Type B pancreatic cell (in vitro differentiated cells): ENCODE measurements around the gene ABHD16A. TPM values are rescaled to one million over a fixed set of nuclear protein-coding genes. Genes with fewer than 3 reads are reported as not detected.

Source experiments
- DNase-seq: peaks from one replicate; pipeline ENCODE4 v3.0.0; 2021; ENCODE audit warnings: mixed read lengths; ENCODE audit not compliant: unreplicated experiment; ENCODE audit errors: extremely low spot score
- H3K27ac Mint-ChIP-seq: 2 replicates; pipeline ENCODE4 v1.8.0; 2021; ENCODE audit warnings: mild to moderate bottlenecking, mixed read lengths
- H3K27me3 Mint-ChIP-seq: 2 replicates; pipeline ENCODE4 v1.8.0; 2021; ENCODE audit warnings: mixed read lengths
- H3K36me3 Mint-ChIP-seq: 2 replicates; pipeline ENCODE4 v1.8.0; 2021; ENCODE audit warnings: mixed read lengths
- H3K4me1 Mint-ChIP-seq: one replicate; pipeline ENCODE4 v1.8.0; 2021; ENCODE audit warnings: mixed read lengths; ENCODE audit not compliant: unreplicated experiment
- H3K4me3 Mint-ChIP-seq: 2 replicates; pipeline ENCODE4 v1.8.0; 2021; ENCODE audit warnings: mild to moderate bottlenecking, mixed read lengths
- H3K9me3 Mint-ChIP-seq: 2 replicates; pipeline ENCODE4 v1.8.0; 2021; ENCODE audit warnings: mixed read lengths
- total RNA-seq: library from RNA; stranded (reverse); gene quantifications from 2 replicates; pipeline ENCODE4 v1.2.1, GENCODE V29; 2021; ENCODE audit warnings: low replicate concordance
- TF ChIP-seq, protein P1 (sequence below): fragments of 200-600 bp; sonication (generic); conservative IDR thresholded peaks from 2 replicates; pipeline ENCODE4 v1.5.0; 2021; ENCODE audit warnings: antibody characterized with exemption, mild to moderate bottlenecking

Gene ABHD16A
- total RNA-seq, 1 donor from 2014 or later, result 80.9 TPM

DNA sequence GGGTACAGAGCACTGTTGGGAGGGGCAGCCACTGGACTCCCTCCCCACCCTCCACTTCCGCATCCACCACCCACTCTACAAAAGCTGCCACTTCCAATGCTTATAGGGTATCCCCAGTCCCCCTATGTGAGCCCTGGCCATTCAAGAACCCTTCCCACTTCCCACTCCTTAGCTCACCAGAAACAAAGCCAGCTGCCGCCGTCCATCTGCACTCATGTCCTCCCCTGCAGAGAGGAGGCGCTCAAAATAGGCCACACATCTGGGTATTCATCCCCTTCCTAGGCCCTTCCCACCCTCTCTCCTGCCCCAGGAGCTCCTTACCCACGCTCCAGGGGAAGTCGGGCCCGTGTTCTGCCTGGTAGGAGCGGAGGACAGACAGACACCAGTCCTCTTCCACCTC, 15.8 kb downstream of the ABHD16A start:
- Mint-ChIP-seq H3K36me3 (peaks cover 13% of the 10 kb centered on the region), H3K27ac (no peak overlapping the region), H3K27me3 (no peaks in the 10 kb centered on the region), H3K4me1 (peaks cover 7% of the 10 kb centered on the region), H3K9me3 (no peaks in the 10 kb centered on the region), H3K4me3 (no peak overlapping the region)
- no peak for DNase-seq
- TF ChIP-seq, protein P1, sequence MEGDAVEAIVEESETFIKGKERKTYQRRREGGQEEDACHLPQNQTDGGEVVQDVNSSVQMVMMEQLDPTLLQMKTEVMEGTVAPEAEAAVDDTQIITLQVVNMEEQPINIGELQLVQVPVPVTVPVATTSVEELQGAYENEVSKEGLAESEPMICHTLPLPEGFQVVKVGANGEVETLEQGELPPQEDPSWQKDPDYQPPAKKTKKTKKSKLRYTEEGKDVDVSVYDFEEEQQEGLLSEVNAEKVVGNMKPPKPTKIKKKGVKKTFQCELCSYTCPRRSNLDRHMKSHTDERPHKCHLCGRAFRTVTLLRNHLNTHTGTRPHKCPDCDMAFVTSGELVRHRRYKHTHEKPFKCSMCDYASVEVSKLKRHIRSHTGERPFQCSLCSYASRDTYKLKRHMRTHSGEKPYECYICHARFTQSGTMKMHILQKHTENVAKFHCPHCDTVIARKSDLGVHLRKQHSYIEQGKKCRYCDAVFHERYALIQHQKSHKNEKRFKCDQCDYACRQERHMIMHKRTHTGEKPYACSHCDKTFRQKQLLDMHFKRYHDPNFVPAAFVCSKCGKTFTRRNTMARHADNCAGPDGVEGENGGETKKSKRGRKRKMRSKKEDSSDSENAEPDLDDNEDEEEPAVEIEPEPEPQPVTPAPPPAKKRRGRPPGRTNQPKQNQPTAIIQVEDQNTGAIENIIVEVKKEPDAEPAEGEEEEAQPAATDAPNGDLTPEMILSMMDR, result no peak

GRCh38 chr6:31686483-31686882, 16.6 kb downstream of the ABHD16A start:
- H3K9me3 Mint-ChIP-seq, result no peaks in the 10 kb centered on the region
- TF ChIP-seq, protein P1, result no peak
- H3K4me1 Mint-ChIP-seq, result peaks cover 10% of the 10 kb centered on the region
- no peaks in the 10 kb centered on the region for H3K27me3 Mint-ChIP-seq
- H3K36me3 Mint-ChIP-seq, result peaks cover 13% of the 10 kb centered on the region
- peak overlapping the region; percentile 10 for H3K27ac Mint-ChIP-seq
- DNase-seq, result no peak
- H3K4me3 Mint-ChIP-seq, result no peak overlapping the region

DNA sequence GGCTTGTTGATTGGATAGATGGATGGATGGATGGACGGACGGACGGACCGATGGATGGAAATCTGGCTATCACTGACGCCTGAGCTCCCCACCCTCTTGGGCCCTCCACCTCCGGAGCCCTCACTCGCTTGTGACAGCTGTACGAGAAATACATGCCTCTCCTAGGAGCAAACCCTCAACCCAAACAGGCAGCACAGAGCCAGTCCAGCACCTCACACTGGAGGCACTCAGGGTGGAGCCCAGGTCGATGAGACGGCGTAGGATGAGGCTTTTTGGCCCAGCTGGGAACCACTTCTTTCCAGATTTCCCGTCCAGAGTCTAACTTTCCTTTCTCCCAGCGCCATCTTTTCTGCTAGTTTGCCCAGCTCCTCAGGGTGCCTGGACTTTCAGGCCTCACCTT, 19.5 kb downstream of the ABHD16A start:
- Mint-ChIP-seq H3K9me3 (no peaks in the 10 kb centered on the region), H3K4me3 (peak overlapping the region; percentile 87), H3K27me3 (no peaks in the 10 kb centered on the region), H3K4me1 (peaks cover 20% of the 10 kb centered on the region), H3K27ac (peak overlapping the region; percentile 95), H3K36me3 (peaks cover 5% of the 10 kb centered on the region)
- no peak for DNase-seq
- TF ChIP-seq, protein P1, result no peak

- no peaks in the 10 kb centered on the region for H3K9me3 Mint-ChIP-seq
- peak overlapping the region; percentile 87 for H3K4me3 Mint-ChIP-seq
- H3K27me3 Mint-ChIP-seq, result no peaks in the 10 kb centered on the region
- peaks cover 2% of the 10 kb centered on the region for H3K36me3 Mint-ChIP-seq
- peaks cover 20% of the 10 kb centered on the region for H3K4me1 Mint-ChIP-seq
- DNase-seq, result no peak
- TF ChIP-seq, protein P1, result peak; percentile 18
- peak overlapping the region; percentile 77 for H3K27ac Mint-ChIP-seq
Measured at GRCh38 chr6:31681135-31681671, 21.9 kb downstream of the ABHD16A start.

DNA sequence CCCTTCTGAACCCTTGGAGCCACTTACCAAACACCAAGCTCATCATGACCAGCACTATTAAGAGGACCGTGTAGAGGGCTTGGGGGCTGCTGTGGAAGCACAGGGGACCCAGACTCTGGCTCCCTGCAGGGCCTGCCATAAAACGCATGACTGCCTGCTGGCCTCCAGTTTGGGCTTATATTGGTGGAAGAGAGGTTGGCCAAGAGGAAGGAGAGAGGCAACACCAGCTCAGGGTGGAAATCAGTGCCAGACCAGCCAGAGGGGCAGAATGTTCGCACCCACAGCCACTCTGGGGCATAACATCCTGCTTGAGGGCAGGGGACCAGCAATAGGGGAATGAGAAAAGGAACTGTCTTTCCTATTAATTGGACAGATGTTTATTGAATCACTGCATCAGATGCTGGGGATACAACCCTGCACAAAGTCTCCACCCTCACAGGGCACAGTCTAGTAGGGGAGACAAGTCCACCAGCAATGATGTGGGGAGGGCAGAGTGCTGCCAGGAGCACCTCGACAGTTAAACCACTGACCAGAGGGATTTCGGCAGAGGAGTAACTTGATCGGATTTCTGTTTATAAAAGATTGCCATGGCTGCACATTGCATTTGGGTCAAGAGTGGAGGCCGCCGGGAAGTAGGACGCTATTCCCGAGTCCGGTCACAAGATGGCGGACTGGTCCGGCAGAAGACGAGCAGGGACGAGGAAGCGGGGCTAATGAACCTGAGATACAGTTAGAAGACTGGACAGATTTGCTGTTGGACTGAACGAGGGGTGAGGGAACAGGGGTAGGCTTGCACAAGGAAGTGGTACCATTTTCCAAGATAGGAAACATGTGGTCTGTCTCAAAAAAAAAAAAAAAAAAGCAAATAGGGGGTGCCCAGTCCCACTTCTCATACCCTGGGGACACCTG, 22.6 kb downstream of the ABHD16A start, which contains the start of gene LY6G5C:
Gene LY6G5C (minus strand): TSS at position 842 of the 909 bp plus-strand sequence. CDS start 694 bp downstream, at position 148.
- Mint-ChIP-seq H3K4me3 (peak within 1 kb of the TSS; percentile 87), H3K9me3 (no peaks in the 10 kb centered on the region), H3K36me3 (no peaks in the 10 kb centered on the region), H3K27ac (peak within 1 kb of the TSS; percentile 77), H3K27me3 (no peaks in the 10 kb centered on the region), H3K4me1 (peaks cover 20% of the 10 kb centered on the region)
- TF ChIP-seq, protein P1, result peak; percentile 82
- peak; percentile 85 for DNase-seq
